IMR-90 (cell line): ENCODE data around the gene TNP1. TPM values are rescaled to one million over a fixed set of nuclear protein-coding genes. Genes with fewer than 3 reads are reported as not detected.

ENCODE experiments used
- ATAC-seq: fragments of 200-7000 bp; cut with Tn5 transposase; 2 replicates; pipeline ENCODE4 v1.9.1; 2020; ENCODE audit warnings: low read depth, mild to moderate bottlenecking, moderate library complexity
- BruUV-seq: library from RNA; stranded (reverse); fragments of 400-500 nt; replicated peaks from 2 replicates; lab custom pipeline; 2021; lab: Mats Ljungman, UMichigan
- CTCF ChIA-PET: fragments of 300-600 bp; formaldehyde crosslinking; extraction: SDS; loops from one replicate; lab custom pipeline; 2021; ENCODE audit warnings: antibody characterized with exemption; lab: Yijun Ruan, JAX
- POLR2A ChIA-PET: fragments of 300-600 bp; sonication (Branson Sonifier 250); formaldehyde crosslinking; loops from one replicate; lab custom pipeline; 2022; ENCODE audit warnings: antibody characterized with exemption; ENCODE audit not compliant: unreplicated experiment; lab: Charles Lee
- DNase-seq: peaks from one replicate; pipeline ENCODE4 v3.0.0; 2013
- H2AFZ ChIP-seq: replicated peaks from 2 replicates; pipeline ENCODE3; 2013; ENCODE audit warnings: low read length, mild to moderate bottlenecking; ENCODE audit not compliant: poor library complexity
- H2AK5ac ChIP-seq: 2 replicates; pipeline ENCODE4 v1.6.1; 2013; ENCODE audit warnings: low read depth, low read length, inconsistent platforms
- H2AK9ac ChIP-seq: replicated peaks from 2 replicates; pipeline ENCODE3; 2013; ENCODE audit warnings: mild to moderate bottlenecking, low read depth, low read length, moderate library complexity; ENCODE audit not compliant: poor library complexity
- H2BK120ac ChIP-seq: 2 replicates; pipeline ENCODE4 v1.6.1; 2013; ENCODE audit warnings: low read depth, low read length, inconsistent platforms
- H2BK15ac ChIP-seq: 3 replicates; pipeline ENCODE4 v1.6.1; 2013; ENCODE audit warnings: low read depth, low read length, inconsistent platforms
- H2BK20ac ChIP-seq: 2 replicates; pipeline ENCODE4 v1.6.1; 2013; ENCODE audit warnings: low read depth, mild to moderate bottlenecking, inconsistent platforms, low read length, moderate library complexity
- H2BK5ac ChIP-seq: 2 replicates; pipeline ENCODE4 v1.6.1; 2013; ENCODE audit warnings: mild to moderate bottlenecking, low read depth, low read length, inconsistent platforms; ENCODE audit not compliant: poor library complexity, severe bottlenecking
- H3K14ac ChIP-seq: replicated peaks from 2 replicates; pipeline ENCODE4 v1.6.1; 2013; ENCODE audit warnings: low read depth, low read length, inconsistent platforms
- H3K18ac ChIP-seq: 2 replicates; pipeline ENCODE4 v1.6.1; 2013; ENCODE audit warnings: low read depth, low read length, control low read depth
- H3K23ac ChIP-seq: 2 replicates; pipeline ENCODE4 v1.6.1; 2013; ENCODE audit warnings: low read depth, low read length, inconsistent platforms
- H3K27ac ChIP-seq: 2 replicates; pipeline ENCODE4 v1.5.1; 2013; ENCODE audit warnings: mild to moderate bottlenecking, control low read depth, low read length; ENCODE audit not compliant: insufficient read depth
- H3K27me3 ChIP-seq: 2 replicates; pipeline ENCODE4 v1.6.1; 2013; ENCODE audit warnings: low read length; ENCODE audit not compliant: control insufficient read depth, insufficient read depth
- H3K36me3 ChIP-seq: 2 replicates; pipeline ENCODE4 v1.6.1; 2013; ENCODE audit warnings: low read length, mixed read lengths; ENCODE audit not compliant: control insufficient read depth, insufficient read depth
- H3K4ac ChIP-seq: 2 replicates; pipeline ENCODE4 v1.6.1; 2013; ENCODE audit warnings: low read depth, low read length, inconsistent platforms
- H3K4me1 ChIP-seq: 2 replicates; pipeline ENCODE4 v1.6.1; 2013; ENCODE audit warnings: low read length, mixed read lengths; ENCODE audit not compliant: control insufficient read depth, insufficient read depth
- H3K4me2 ChIP-seq: 2 replicates; pipeline ENCODE4 v1.6.1; 2013; ENCODE audit warnings: low read depth, mild to moderate bottlenecking, control low read depth, low read length, moderate library complexity
- H3K4me3 ChIP-seq: 2 replicates; pipeline ENCODE4 v1.5.1; 2013; ENCODE audit warnings: low read depth, mild to moderate bottlenecking, control low read depth, low read length, moderate library complexity; ENCODE audit not compliant: insufficient read depth
- H3K56ac ChIP-seq: 2 replicates; pipeline ENCODE4 v1.6.1; 2013; ENCODE audit warnings: low read length, inconsistent platforms; ENCODE audit not compliant: insufficient read depth; ENCODE audit errors: extremely low read depth
- H3K79me1 ChIP-seq, 2 experiments: 2 replicates each; pipeline ENCODE4 v1.6.1; 2013; ENCODE audit warnings: low read length in 2 of 2, inconsistent platforms in 1 of 2, low read depth in 1 of 2
- H3K9ac ChIP-seq: 2 replicates; pipeline ENCODE4 v1.6.1; 2013; ENCODE audit warnings: low read depth, low read length, control low read depth
- H3K9me1 ChIP-seq: 2 replicates; pipeline ENCODE4 v1.6.1; 2013; ENCODE audit warnings: low read length, inconsistent platforms; ENCODE audit not compliant: insufficient read depth
- H3K9me3 ChIP-seq: 2 replicates; pipeline ENCODE4 v1.6.1; 2013; ENCODE audit warnings: low read length; ENCODE audit not compliant: control insufficient read depth, insufficient read depth
- H4K20me1 ChIP-seq: 2 replicates; pipeline ENCODE4 v1.6.1; 2013; ENCODE audit warnings: low read length, inconsistent platforms; ENCODE audit not compliant: insufficient read depth
- H4K5ac ChIP-seq: 2 replicates; pipeline ENCODE4 v1.6.1; 2013; ENCODE audit warnings: mild to moderate bottlenecking, low read depth, low read length, control low read depth
- H4K8ac ChIP-seq, 2 experiments: 2 replicates each; pipeline ENCODE4 v1.6.1; 2013; ENCODE audit warnings: low read depth in 2 of 2, low read length in 2 of 2, control low read depth in 1 of 2, inconsistent platforms in 1 of 2
- H4K91ac ChIP-seq: 2 replicates; pipeline ENCODE4 v1.6.1; 2013; ENCODE audit warnings: low read depth, low read length, inconsistent platforms; ENCODE audit not compliant: insufficient read depth
- BHLHE40 ChIP-seq: fragments of 150-350 bp; IDR thresholded peaks from 2 replicates; pipeline ENCODE4 v1.6.1; 2016; ENCODE audit warnings: mild to moderate bottlenecking, low read depth, low read length
- CEBPB ChIP-seq: IDR thresholded peaks from 2 replicates; pipeline ENCODE4 v1.6.1; 2012; ENCODE audit warnings: low read depth, low read length, improper control_type of control experiment
- CHD1 ChIP-seq: IDR thresholded peaks from 2 replicates; pipeline ENCODE4 v1.6.1; 2012; ENCODE audit warnings: low read depth, low read length, improper control_type of control experiment
- CTCF ChIP-seq: conservative IDR thresholded peaks from 2 replicates; pipeline ENCODE4 v1.5.1; 2012; ENCODE audit warnings: mild to moderate bottlenecking, low read depth, low read length, improper control_type of control experiment
- FOS ChIP-seq: fragments of 150-350 bp; IDR thresholded peaks from 2 replicates; pipeline ENCODE4 v1.6.1; 2016; ENCODE audit warnings: low read depth, low read length
- MAFK ChIP-seq: IDR thresholded peaks from 2 replicates; pipeline ENCODE4 v1.6.1; 2012; ENCODE audit warnings: low read depth, low read length, improper control_type of control experiment
- MAZ ChIP-seq: IDR thresholded peaks from 2 replicates; pipeline ENCODE4 v1.6.1; 2012; ENCODE audit warnings: low read depth, mild to moderate bottlenecking, low read length, improper control_type of control experiment, moderate library complexity, borderline replicate concordance
- MXI1 ChIP-seq: IDR thresholded peaks from 2 replicates; pipeline ENCODE4 v1.6.1; 2012; ENCODE audit warnings: low read depth, mild to moderate bottlenecking, low read length, moderate library complexity, borderline replicate concordance
- NFE2L2 ChIP-seq: fragments of 150-350 bp; IDR thresholded peaks from 2 replicates; pipeline ENCODE4 v1.6.1; 2016; ENCODE audit warnings: low read depth, mild to moderate bottlenecking, low read length
- POLR2A ChIP-seq: IDR thresholded peaks from 2 replicates; pipeline ENCODE4 v1.6.1; 2012; ENCODE audit warnings: mild to moderate bottlenecking, low read depth, low read length
- RAD21 ChIP-seq: IDR thresholded peaks from 2 replicates; pipeline ENCODE4 v1.6.1; 2012; ENCODE audit warnings: low read length, improper control_type of control experiment
- RCOR1 ChIP-seq: IDR thresholded peaks from 2 replicates; pipeline ENCODE4 v1.6.1; 2012; ENCODE audit warnings: mild to moderate bottlenecking, low read length, improper control_type of control experiment; ENCODE audit not compliant: insufficient replicate concordance
- RFX5 ChIP-seq: IDR thresholded peaks from 2 replicates; pipeline ENCODE4 v1.8.0; 2012; ENCODE audit warnings: low read depth, mild to moderate bottlenecking, low read length, moderate library complexity
- SMC3 ChIP-seq: fragments of 150-350 bp; IDR thresholded peaks from 2 replicates; pipeline ENCODE4 v1.6.1; 2016; ENCODE audit warnings: low read depth, mild to moderate bottlenecking, antibody characterized with exemption, low read length, moderate library complexity
- USF2 ChIP-seq: fragments of 150-350 bp; IDR thresholded peaks from 2 replicates; pipeline ENCODE4 v1.6.1; 2017; ENCODE audit warnings: mild to moderate bottlenecking, antibody characterized with exemption, low read length, low read depth
- WGBS, 2 experiments: methylation state at CpG; one replicate each; pipeline versions ENCODE4 v1.1.5 to v1.1.7; 2013; ENCODE audit warnings: missing lambda C conversion rate in 2 of 2; ENCODE audit not compliant: insufficient read length in 1 of 2; ENCODE audit errors: extremely low coverage in 2 of 2; 5-methylcytosine and 5-hydroxymethylcytosine counted together
- dilution Hi-C: fragments of 300-500 bp; cut with HindIII; formaldehyde crosslinking; loops from one replicate; pipeline ENCODE4 v1.14.3; 2018; ENCODE audit warnings: low sequenced_read_pairs; ENCODE audit not compliant: unreplicated experiment
- in situ Hi-C: fragments of 300-500 bp; cut with MboI; formaldehyde crosslinking; loops from 3 replicates; pipeline ENCODE4 v1.14.3; 2019; ENCODE audit warnings: low sequenced_read_pairs, inconsistent platforms, mixed read lengths
- intact Hi-C: fragments of 100-400 bp; cut with micrococcal nuclease; formaldehyde crosslinking; loops from 2 replicates; pipeline ENCODE4 v1.10.0; 2022
- polyA plus RNA-seq, 3 experiments: library from polyadenylated mRNA; depleted of rRNA; stranded (reverse); fragments of >200 nt; gene quantifications; 2 replicates each; pipeline ENCODE4 v1.2.3, GENCODE V29; 2012; ENCODE audit warnings: low replicate concordance in 1 of 3
- total RNA-seq: library from RNA; depleted of rRNA; stranded (reverse); fragments of >200 nt; gene quantifications from 2 replicates; pipeline ENCODE4 v1.2.3, GENCODE V29; 2012
- TF ChIP-seq, protein P1 (sequence below): fragments of 150-350 bp; IDR thresholded peaks from 2 replicates; pipeline ENCODE4 v1.6.1; 2016; ENCODE audit warnings: low read depth, mild to moderate bottlenecking, low read length, moderate library complexity, borderline replicate concordance

Gene TNP1
- total and polyA plus RNA-seq, 2 of the 4 experiments (the other 2 are of a cell fraction): not detected

GRCh38 chr2:216855079-216855478, 4.8 kb downstream of the TNP1 start:
- H3K36me3 ChIP-seq: no peaks in the 10 kb centered on the region
- POLR2A ChIA-PET: no interaction called here
- WGBS, 2 experiments: 100% methylated on average over 1 of the region's 4 CpGs; no CpG with 5 or more reads in 1 of the 2 experiments
- H3K4me1 ChIP-seq: peaks cover 9% of the 10 kb centered on the region
- dilution Hi-C loops (no loop called here), in situ Hi-C loops (no loop called here), intact Hi-C loops (no loop called here)
- no peaks in the 10 kb centered on the region for H3K9me3 ChIP-seq
- H2AK5ac ChIP-seq: no peak overlapping the region; the same call in 1 of the 2 replicates
- no peak overlapping the region for H3K9ac ChIP-seq
- no peak overlapping the region for H3K23ac ChIP-seq
- no peak overlapping the region for H2AFZ ChIP-seq
- H3K4ac ChIP-seq: no peak overlapping the region
- H3K56ac ChIP-seq: no peak overlapping the region
- no peaks in the 10 kb centered on the region for H3K27me3 ChIP-seq
- H3K18ac ChIP-seq: no peak overlapping the region
- no peak overlapping the region for H4K5ac ChIP-seq
- H3K79me1 ChIP-seq: no peaks in the 10 kb centered on the region
- no peak overlapping the region for H2BK15ac ChIP-seq
- H3K4me2 ChIP-seq: no peak overlapping the region
- H2AK9ac ChIP-seq: no peak overlapping the region
- BruUV-seq: no TSS peak
- H4K20me1 ChIP-seq: no peaks in the 10 kb centered on the region
- H3K4me3 ChIP-seq: no peak overlapping the region
- H2BK120ac ChIP-seq: no peak overlapping the region; the same call in 1 of the 2 replicates
- no peak overlapping the region for H4K8ac ChIP-seq
- no peak overlapping the region; the same call in 1 of the 2 replicates for H3K14ac ChIP-seq
- no peak overlapping the region for H2BK20ac ChIP-seq
- DNase-seq (no peak), ATAC-seq (no peak)
- no peak overlapping the region for H4K91ac ChIP-seq
- H3K9me1 ChIP-seq: peaks cover 11% of the 10 kb centered on the region
- CTCF ChIA-PET: interaction anchor here (1.1 kb wide), 1 partner anchor 80 kb away, joined by 3 read pairs; no protein-coding TSS in a partner anchor
- H3K27ac ChIP-seq: no peak overlapping the region
- no peak overlapping the region for H2BK5ac ChIP-seq
- no peak for TF ChIP-seq RCOR1
- no peak for TF ChIP-seq BHLHE40
- TF ChIP-seq NFE2L2: no peak
- no peak for TF ChIP-seq MAFK
- no peak for TF ChIP-seq RAD21
- no peak for TF ChIP-seq FOS
- TF ChIP-seq, protein P1, sequence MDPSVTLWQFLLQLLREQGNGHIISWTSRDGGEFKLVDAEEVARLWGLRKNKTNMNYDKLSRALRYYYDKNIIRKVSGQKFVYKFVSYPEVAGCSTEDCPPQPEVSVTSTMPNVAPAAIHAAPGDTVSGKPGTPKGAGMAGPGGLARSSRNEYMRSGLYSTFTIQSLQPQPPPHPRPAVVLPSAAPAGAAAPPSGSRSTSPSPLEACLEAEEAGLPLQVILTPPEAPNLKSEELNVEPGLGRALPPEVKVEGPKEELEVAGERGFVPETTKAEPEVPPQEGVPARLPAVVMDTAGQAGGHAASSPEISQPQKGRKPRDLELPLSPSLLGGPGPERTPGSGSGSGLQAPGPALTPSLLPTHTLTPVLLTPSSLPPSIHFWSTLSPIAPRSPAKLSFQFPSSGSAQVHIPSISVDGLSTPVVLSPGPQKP: no peak
- TF ChIP-seq RFX5: no peak
- TF ChIP-seq CEBPB: no peak
- TF ChIP-seq USF2: no peak
- no peak for TF ChIP-seq MXI1
- no peak for TF ChIP-seq CHD1
- no peak for TF ChIP-seq MAZ
- no peak for TF ChIP-seq CTCF
- no peak for TF ChIP-seq POLR2A
- TF ChIP-seq SMC3: no peak
